Central memory CD8-positive, alpha-beta T cell (primary cell): ENCODE measurements around the gene LETM1.

ENCODE experiments used
- ATAC-seq: fragments of 150-1000 bp; cut with Tn5 transposase; replicated peaks from 2 replicates; pipeline ENCODE4 v1.10.0; 2022; ENCODE audit warnings: mild to moderate bottlenecking, moderate FRiP score, moderate number of reproducible peaks; ENCODE audit not compliant: poor library complexity, severe bottlenecking; ENCODE audit errors: extremely low read depth
- DNase-seq, 2 donors: peaks; one replicate each; pipeline ENCODE4 v3.0.0; 2021; ENCODE audit warnings: low spot score in 2 of 2
- H3K27ac Mint-ChIP-seq: one replicate; pipeline ENCODE4 v1.8.0; 2022; ENCODE audit warnings: low read depth, mild to moderate bottlenecking, moderate library complexity, mixed read lengths
- H3K27me3 Mint-ChIP-seq: one replicate; pipeline ENCODE4 v1.8.0; 2022; ENCODE audit warnings: mixed read lengths
- H3K36me3 Mint-ChIP-seq: one replicate; pipeline ENCODE4 v1.8.0; 2022; ENCODE audit warnings: mild to moderate bottlenecking, moderate library complexity, mixed read lengths; ENCODE audit not compliant: insufficient read depth
- H3K4me1 Mint-ChIP-seq: one replicate; pipeline ENCODE4 v1.8.0; 2022; ENCODE audit warnings: mixed read lengths
- H3K4me3 Mint-ChIP-seq: one replicate; pipeline ENCODE4 v1.8.0; 2022; ENCODE audit warnings: mild to moderate bottlenecking, moderate library complexity, mixed read lengths
- H3K9me3 Mint-ChIP-seq: one replicate; pipeline ENCODE4 v1.8.0; 2022; ENCODE audit warnings: mixed read lengths

Gene LETM1

GRCh38 chr4:1813915-1814314, 42.0 kb downstream of the LETM1 start:
- H3K36me3 Mint-ChIP-seq, result peaks cover 25% of the 10 kb centered on the region
- no peak for ATAC-seq
- no peak overlapping the region for H3K27ac Mint-ChIP-seq
- H3K9me3 Mint-ChIP-seq, result no peaks in the 10 kb centered on the region
- no peak for DNase-seq
- no peaks in the 10 kb centered on the region for H3K27me3 Mint-ChIP-seq
- no peaks in the 10 kb centered on the region for H3K4me1 Mint-ChIP-seq
- no peak overlapping the region for H3K4me3 Mint-ChIP-seq

GRCh38 chr4:1813231-1813630, 42.7 kb downstream of the LETM1 start:
- peaks cover 18% of the 10 kb centered on the region for H3K36me3 Mint-ChIP-seq
- no peaks in the 10 kb centered on the region for H3K27me3 Mint-ChIP-seq
- ATAC-seq (no peak), DNase-seq (no peak)
- no peak overlapping the region for H3K27ac Mint-ChIP-seq
- no peak overlapping the region for H3K4me3 Mint-ChIP-seq
- no peaks in the 10 kb centered on the region for H3K4me1 Mint-ChIP-seq
- no peaks in the 10 kb centered on the region for H3K9me3 Mint-ChIP-seq

- H3K27ac Mint-ChIP-seq, result no peak overlapping the region
- no peaks in the 10 kb centered on the region for H3K27me3 Mint-ChIP-seq
- no peak overlapping the region for H3K4me3 Mint-ChIP-seq
- DNase-seq (no peak), ATAC-seq (no peak)
- H3K4me1 Mint-ChIP-seq, result no peaks in the 10 kb centered on the region
- H3K36me3 Mint-ChIP-seq, result peaks cover 16% of the 10 kb centered on the region
- no peaks in the 10 kb centered on the region for H3K9me3 Mint-ChIP-seq
Observed at GRCh38 chr4:1812720-1813119, 43.2 kb downstream of the LETM1 start.

GRCh38 chr4:1810765-1811164, 45.2 kb downstream of the LETM1 start:
- H3K27ac Mint-ChIP-seq, result no peak overlapping the region
- ATAC-seq, result no peak
- H3K4me1 Mint-ChIP-seq, result no peaks in the 10 kb centered on the region

GRCh38 chr4:1809754-1810502, 46.0 kb downstream of the LETM1 start:
- H3K4me1 Mint-ChIP-seq, result no peaks in the 10 kb centered on the region
- ATAC-seq (peak; percentile 56), DNase-seq (peak; percentile 38 to 55)
- H3K27ac Mint-ChIP-seq, result no peak overlapping the region
- no peaks in the 10 kb centered on the region for H3K9me3 Mint-ChIP-seq
- H3K27me3 Mint-ChIP-seq, result no peaks in the 10 kb centered on the region
- H3K4me3 Mint-ChIP-seq, result no peak overlapping the region
- peaks cover 4% of the 10 kb centered on the region for H3K36me3 Mint-ChIP-seq

More at GRCh38 chr4:1810765-1811164, 45.2 kb downstream of the LETM1 start:
- no peaks in the 10 kb centered on the region for H3K9me3 Mint-ChIP-seq
- DNase-seq, result no peak
- H3K4me3 Mint-ChIP-seq, result no peak overlapping the region
- peaks cover 4% of the 10 kb centered on the region for H3K36me3 Mint-ChIP-seq
- no peaks in the 10 kb centered on the region for H3K27me3 Mint-ChIP-seq

GRCh38 chr4:1808851-1809753, 46.9 kb downstream of the LETM1 start:
- ATAC-seq (no peak), DNase-seq (no peak)
- no peak overlapping the region for H3K4me3 Mint-ChIP-seq
- H3K4me1 Mint-ChIP-seq, result no peaks in the 10 kb centered on the region
- no peak overlapping the region for H3K27ac Mint-ChIP-seq
- no peaks in the 10 kb centered on the region for H3K9me3 Mint-ChIP-seq
- no peaks in the 10 kb centered on the region for H3K27me3 Mint-ChIP-seq
- H3K36me3 Mint-ChIP-seq, result peaks cover 5% of the 10 kb centered on the region

GRCh38 chr4:1808396-1808795, 47.6 kb downstream of the LETM1 start:
- H3K4me3 Mint-ChIP-seq, result no peak overlapping the region
- ATAC-seq (no peak), DNase-seq (no peak)
- peaks cover 5% of the 10 kb centered on the region for H3K36me3 Mint-ChIP-seq
- no peaks in the 10 kb centered on the region for H3K9me3 Mint-ChIP-seq
- no peaks in the 10 kb centered on the region for H3K4me1 Mint-ChIP-seq
- H3K27ac Mint-ChIP-seq, result no peak overlapping the region
- no peaks in the 10 kb centered on the region for H3K27me3 Mint-ChIP-seq

GRCh38 chr4:1807332-1807777, 48.6 kb downstream of the LETM1 start:
- ATAC-seq, result no peak
- Mint-ChIP-seq H3K4me3 (no peak overlapping the region), H3K9me3 (no peaks in the 10 kb centered on the region), H3K27ac (no peak overlapping the region), H3K27me3 (no peaks in the 10 kb centered on the region), H3K36me3 (peaks cover 3% of the 10 kb centered on the region), H3K4me1 (no peaks in the 10 kb centered on the region)
- no peak for DNase-seq

- no peaks in the 10 kb centered on the region for H3K27me3 Mint-ChIP-seq
- no peak overlapping the region for H3K4me3 Mint-ChIP-seq
- H3K36me3 Mint-ChIP-seq, result peaks cover 3% of the 10 kb centered on the region
- H3K9me3 Mint-ChIP-seq, result no peaks in the 10 kb centered on the region
- no peaks in the 10 kb centered on the region for H3K4me1 Mint-ChIP-seq
- ATAC-seq, result no peak
- DNase-seq, result no peak
- H3K27ac Mint-ChIP-seq, result no peak overlapping the region
Observed at GRCh38 chr4:1806596-1807331, 49.2 kb downstream of the LETM1 start.

GRCh38 chr4:1806223-1806564, 49.8 kb downstream of the LETM1 start:
- no peaks in the 10 kb centered on the region for H3K9me3 Mint-ChIP-seq
- H3K4me1 Mint-ChIP-seq, result no peaks in the 10 kb centered on the region
- DNase-seq (no peak), ATAC-seq (no peak)
- no peak overlapping the region for H3K27ac Mint-ChIP-seq
- H3K27me3 Mint-ChIP-seq, result no peaks in the 10 kb centered on the region
- H3K4me3 Mint-ChIP-seq, result no peak overlapping the region
- H3K36me3 Mint-ChIP-seq, result peaks cover 3% of the 10 kb centered on the region

- Mint-ChIP-seq H3K27ac (no peak overlapping the region), H3K36me3 (peaks cover 3% of the 10 kb centered on the region), H3K9me3 (no peaks in the 10 kb centered on the region), H3K27me3 (no peaks in the 10 kb centered on the region), H3K4me3 (no peak overlapping the region), H3K4me1 (no peaks in the 10 kb centered on the region)
- DNase-seq (no peak), ATAC-seq (no peak)
Observed at GRCh38 chr4:1805493-1806222, 50.3 kb downstream of the LETM1 start.
